Erythroblast (primary cell): ENCODE results near the gene ELMO3.

Experiments used
- GATA1 ChIP-seq: IDR thresholded peaks from 2 replicates; pipeline ENCODE4 v1.6.1; 2011; ENCODE audit warnings: low read depth, mild to moderate bottlenecking, control low read depth, low read length, moderate library complexity
- POLR2A ChIP-seq: IDR thresholded peaks from 2 replicates; pipeline ENCODE4 v1.6.1; 2011; ENCODE audit warnings: mild to moderate bottlenecking, low read length

DNA sequence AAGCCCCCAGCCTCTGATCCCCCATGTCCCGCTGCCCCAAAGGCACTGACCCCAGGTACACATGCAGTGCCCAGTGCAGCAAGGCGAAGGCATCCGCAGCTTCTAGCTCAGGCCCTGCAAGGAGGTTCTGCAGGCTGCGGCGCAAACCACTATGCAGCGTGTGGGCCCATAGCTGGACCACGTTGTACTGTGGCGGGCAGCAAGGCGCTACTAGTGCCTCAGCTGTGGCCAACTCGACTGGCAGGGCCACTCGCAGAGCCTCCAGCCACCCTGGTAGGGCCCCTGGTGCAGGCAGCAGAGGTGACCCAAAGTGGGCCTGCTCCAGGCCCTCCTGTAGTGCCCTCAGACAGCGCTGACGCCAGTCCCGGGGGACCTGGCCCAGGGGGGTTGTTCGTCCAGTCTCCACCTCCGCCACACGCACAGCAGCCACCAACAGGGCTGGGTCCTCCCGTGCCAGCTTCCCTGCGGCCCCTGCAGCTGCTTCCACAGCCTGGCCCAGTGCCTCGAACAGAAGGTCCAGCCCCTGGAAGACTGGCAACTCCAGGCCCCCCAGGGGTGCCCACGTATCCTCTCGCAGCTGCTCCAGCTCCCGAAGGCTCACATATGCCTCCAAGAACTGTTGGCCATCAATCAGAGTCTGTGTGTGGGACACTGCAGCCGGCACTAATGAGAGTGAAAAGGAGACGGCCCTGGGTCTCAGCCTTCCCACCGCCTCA, 11.6 kb upstream of the ELMO3 start:
- TF ChIP-seq POLR2A: no peak
- TF ChIP-seq GATA1: no peak
